DOHH2 (cell line): ENCODE results near the gene TNFSF9.

ENCODE experiments used
- H3F3A ChIP-seq: fragments of 200-600 bp; sonication (generic), shearing (Covaris generic); 2 replicates; pipeline ENCODE4 v1.6.0; 2016; ENCODE audit warnings: antibody characterized with exemption, mild to moderate bottlenecking; ENCODE audit not compliant: control insufficient read depth, insufficient read depth
- H3K27ac ChIP-seq: fragments of 200-600 bp; sonication (generic); 2 replicates; pipeline ENCODE4 v1.5.1; 2014; ENCODE audit warnings: low read depth, mild to moderate bottlenecking, low read length, moderate library complexity
- H3K27me3 ChIP-seq: fragments of 200-600 bp; sonication (generic); 2 replicates; pipeline ENCODE4 v1.6.1; 2014; ENCODE audit warnings: mild to moderate bottlenecking, low read length, mixed read lengths; ENCODE audit not compliant: control insufficient read depth
- H3K36me3 ChIP-seq: fragments of 200-600 bp; sonication (generic); 2 replicates; pipeline ENCODE4 v1.6.1; 2014; ENCODE audit warnings: mild to moderate bottlenecking, low read length, moderate library complexity, mixed read lengths; ENCODE audit not compliant: control insufficient read depth
- H3K4me1 ChIP-seq: fragments of 200-600 bp; sonication (generic); 2 replicates; pipeline ENCODE4 v1.6.1; 2014; ENCODE audit warnings: mild to moderate bottlenecking, low read length, mixed read lengths; ENCODE audit not compliant: control insufficient read depth
- H3K4me2 ChIP-seq: fragments of 200-600 bp; sonication (generic); 2 replicates; pipeline ENCODE4 v1.6.0; 2014; ENCODE audit warnings: mild to moderate bottlenecking, low read length, moderate library complexity
- H3K4me3 ChIP-seq: fragments of 200-600 bp; sonication (generic); 2 replicates; pipeline ENCODE4 v1.5.1; 2014; ENCODE audit warnings: mild to moderate bottlenecking, low read length, mixed read lengths
- H3K79me2 ChIP-seq: fragments of 200-600 bp; sonication (generic); 2 replicates; pipeline ENCODE4 v1.6.1; 2014; ENCODE audit warnings: mild to moderate bottlenecking, low read length, mixed read lengths; ENCODE audit not compliant: control insufficient read depth
- H3K9me2 ChIP-seq: fragments of 200-600 bp; sonication (generic); replicated peaks from 2 replicates; pipeline ENCODE4 v1.6.1; 2014; ENCODE audit warnings: mild to moderate bottlenecking, low read length, mixed read lengths; ENCODE audit not compliant: control insufficient read depth
- H3K9me3 ChIP-seq: fragments of 200-600 bp; sonication (generic); 2 replicates; pipeline ENCODE4 v1.6.1; 2014; ENCODE audit warnings: antibody characterized with exemption, low read length, mixed read lengths; ENCODE audit not compliant: control insufficient read depth, insufficient read depth
- H4K20me1 ChIP-seq: fragments of 200-600 bp; sonication (generic); 2 replicates; pipeline ENCODE4 v1.6.0; 2014; ENCODE audit warnings: low read depth, mild to moderate bottlenecking, antibody characterized with exemption, low read length, moderate library complexity; ENCODE audit not compliant: control insufficient read depth, insufficient read depth
- EZH2phosphoT487 ChIP-seq: fragments of 200-600 bp; sonication (generic); IDR thresholded peaks from 2 replicates; pipeline ENCODE4 v1.6.1; 2017; ENCODE audit warnings: borderline replicate concordance, mild to moderate bottlenecking, antibody characterized with exemption, low read length, moderate library complexity, mixed read lengths
- TF ChIP-seq, protein P1 (sequence below): fragments of 200-600 bp; sonication (generic); IDR thresholded peaks from one replicate; pipeline ENCODE4 v1.5.1; 2014; ENCODE audit warnings: antibody characterized with exemption, mild to moderate bottlenecking, low read depth, low read length; ENCODE audit not compliant: poor library complexity, severe bottlenecking

Gene TNFSF9

DNA sequence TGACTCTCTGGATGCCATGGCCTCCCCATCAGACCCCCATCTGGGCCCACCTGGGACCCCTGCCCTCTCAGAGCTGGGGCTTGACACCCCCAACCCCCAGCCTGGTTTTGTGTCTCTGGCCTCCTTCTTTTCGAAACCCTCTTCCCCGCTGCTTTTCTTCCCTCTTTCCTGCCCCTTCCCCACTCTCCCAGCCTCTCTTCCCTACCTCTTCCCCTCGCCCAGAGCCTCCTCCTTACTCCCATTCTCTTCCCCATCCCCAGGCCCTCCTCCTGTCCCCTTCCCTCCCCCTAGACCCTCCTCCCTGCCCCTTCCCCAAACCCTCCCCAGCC, 2.1 kb downstream of the TNFSF9 start:
- TF ChIP-seq, protein P1, sequence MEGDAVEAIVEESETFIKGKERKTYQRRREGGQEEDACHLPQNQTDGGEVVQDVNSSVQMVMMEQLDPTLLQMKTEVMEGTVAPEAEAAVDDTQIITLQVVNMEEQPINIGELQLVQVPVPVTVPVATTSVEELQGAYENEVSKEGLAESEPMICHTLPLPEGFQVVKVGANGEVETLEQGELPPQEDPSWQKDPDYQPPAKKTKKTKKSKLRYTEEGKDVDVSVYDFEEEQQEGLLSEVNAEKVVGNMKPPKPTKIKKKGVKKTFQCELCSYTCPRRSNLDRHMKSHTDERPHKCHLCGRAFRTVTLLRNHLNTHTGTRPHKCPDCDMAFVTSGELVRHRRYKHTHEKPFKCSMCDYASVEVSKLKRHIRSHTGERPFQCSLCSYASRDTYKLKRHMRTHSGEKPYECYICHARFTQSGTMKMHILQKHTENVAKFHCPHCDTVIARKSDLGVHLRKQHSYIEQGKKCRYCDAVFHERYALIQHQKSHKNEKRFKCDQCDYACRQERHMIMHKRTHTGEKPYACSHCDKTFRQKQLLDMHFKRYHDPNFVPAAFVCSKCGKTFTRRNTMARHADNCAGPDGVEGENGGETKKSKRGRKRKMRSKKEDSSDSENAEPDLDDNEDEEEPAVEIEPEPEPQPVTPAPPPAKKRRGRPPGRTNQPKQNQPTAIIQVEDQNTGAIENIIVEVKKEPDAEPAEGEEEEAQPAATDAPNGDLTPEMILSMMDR: no peak
- no peak for TF ChIP-seq EZH2phosphoT487
- Histone ChIP-seq H3K9me2 (no peaks in the 10 kb centered on the region), H3K36me3 (peaks cover 57% of the 10 kb centered on the region), H3K9me3 (no peaks in the 10 kb centered on the region), H3K79me2 (peaks cover 61% of the 10 kb centered on the region), H3K27me3 (no peaks in the 10 kb centered on the region), H3F3A (peaks cover 36% of the 10 kb centered on the region), H3K4me2 (peak overlapping the region; percentile 87), H4K20me1 (peaks cover 9% of the 10 kb centered on the region; the same call in 1 of the 2 replicates), H3K4me3 (peak overlapping the region; percentile 94), H3K4me1 (peaks cover 63% of the 10 kb centered on the region), H3K27ac (peak overlapping the region; percentile 93)

DNA sequence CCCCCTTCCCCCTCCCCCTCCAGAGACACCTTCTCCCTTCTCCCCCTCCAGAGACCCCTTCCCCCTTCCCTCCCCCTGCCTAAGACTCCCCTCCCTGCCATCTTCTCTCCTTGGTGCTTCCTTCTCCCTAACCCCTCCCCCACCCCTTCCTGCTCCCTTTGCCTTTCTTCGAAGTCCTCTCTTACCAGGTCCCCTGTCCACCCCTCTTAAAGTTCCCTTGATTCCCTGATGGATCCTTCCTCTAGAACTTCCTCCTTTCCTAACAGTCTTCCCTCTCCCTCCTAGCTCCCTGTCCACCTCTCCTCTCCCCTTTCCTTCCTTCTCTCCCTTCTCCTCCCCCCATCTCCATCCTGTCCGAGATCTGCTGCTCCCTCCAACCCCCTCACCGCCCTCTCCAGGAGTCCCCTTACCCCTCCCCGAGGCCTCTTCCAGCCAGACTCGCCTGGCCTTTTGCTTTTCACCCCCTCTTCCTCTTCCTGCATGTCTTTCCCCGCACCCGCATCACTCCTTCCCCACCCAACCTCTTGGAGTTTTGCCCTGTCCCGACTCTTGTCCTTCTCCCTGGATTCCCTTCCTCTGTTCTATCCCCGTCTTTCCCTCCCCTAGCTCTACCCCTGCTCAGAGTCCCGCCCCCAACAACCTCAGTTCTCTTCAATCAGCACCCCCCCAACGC, 3.1 kb downstream of the TNFSF9 start:
- H3K4me3 ChIP-seq: no peak overlapping the region
- H3K4me1 ChIP-seq: peaks cover 63% of the 10 kb centered on the region
- H3K9me3 ChIP-seq: no peaks in the 10 kb centered on the region
- H3K9me2 ChIP-seq: no peaks in the 10 kb centered on the region
- H3F3A ChIP-seq: peaks cover 31% of the 10 kb centered on the region
- H3K36me3 ChIP-seq: peaks cover 53% of the 10 kb centered on the region
- H3K27ac ChIP-seq: no peak overlapping the region
- TF ChIP-seq EZH2phosphoT487: no peak
- TF ChIP-seq, protein P1: no peak
- H3K27me3 ChIP-seq: no peaks in the 10 kb centered on the region
- H3K4me2 ChIP-seq: peak overlapping the region; percentile 87; the same call in 1 of the 2 replicates
- H3K79me2 ChIP-seq: peaks cover 61% of the 10 kb centered on the region
- H4K20me1 ChIP-seq: peaks cover 9% of the 10 kb centered on the region; the same call in 1 of the 2 replicates

DNA sequence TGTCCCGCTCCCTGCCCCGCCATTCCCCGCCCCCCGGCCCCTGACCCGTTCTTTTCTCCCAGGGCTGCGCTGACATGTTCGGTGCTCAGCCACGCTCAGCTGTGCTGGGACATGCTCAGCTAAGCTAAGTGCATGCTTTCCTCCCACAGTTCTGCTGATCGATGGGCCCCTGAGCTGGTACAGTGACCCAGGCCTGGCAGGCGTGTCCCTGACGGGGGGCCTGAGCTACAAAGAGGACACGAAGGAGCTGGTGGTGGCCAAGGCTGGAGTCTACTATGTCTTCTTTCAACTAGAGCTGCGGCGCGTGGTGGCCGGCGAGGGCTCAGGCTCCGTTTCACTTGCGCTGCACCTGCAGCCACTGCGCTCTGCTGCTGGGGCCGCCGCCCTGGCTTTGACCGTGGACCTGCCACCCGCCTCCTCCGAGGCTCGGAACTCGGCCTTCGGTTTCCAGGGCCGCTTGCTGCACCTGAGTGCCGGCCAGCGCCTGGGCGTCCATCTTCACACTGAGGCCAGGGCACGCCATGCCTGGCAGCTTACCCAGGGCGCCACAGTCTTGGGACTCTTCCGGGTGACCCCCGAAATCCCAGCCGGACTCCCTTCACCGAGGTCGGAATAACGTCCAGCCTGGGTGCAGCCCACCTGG, 3.7 kb downstream of the TNFSF9 start:
- Histone ChIP-seq H3K4me2 (no peak overlapping the region), H3K4me1 (peaks cover 61% of the 10 kb centered on the region)

More for the DNA sequence above, 3.7 kb downstream of the TNFSF9 start:
- no peaks in the 10 kb centered on the region for H3K27me3 ChIP-seq
- no peak overlapping the region for H3K27ac ChIP-seq
- peaks cover 26% of the 10 kb centered on the region for H3F3A ChIP-seq
- H3K4me3 ChIP-seq: no peak overlapping the region
- peaks cover 9% of the 10 kb centered on the region; the same call in 1 of the 2 replicates for H4K20me1 ChIP-seq
- peaks cover 61% of the 10 kb centered on the region for H3K79me2 ChIP-seq
- no peaks in the 10 kb centered on the region for H3K9me3 ChIP-seq
- TF ChIP-seq EZH2phosphoT487: no peak
- TF ChIP-seq, protein P1: no peak
- H3K36me3 ChIP-seq: peaks cover 60% of the 10 kb centered on the region
- no peaks in the 10 kb centered on the region for H3K9me2 ChIP-seq
